HEK293 (cell line): Measurements from ENCODE around the gene KCTD7.

Experiments used
- CTCF ChIA-PET: fragments of 350-600 bp; formaldehyde crosslinking; extraction: SDS; loops from one replicate; lab custom pipeline; 2021; ENCODE audit warnings: antibody characterized with exemption; lab: Yijun Ruan, JAX
- POLR2A ChIA-PET: fragments of 300-600 bp; formaldehyde crosslinking; extraction: SDS; loops from one replicate; lab custom pipeline; 2020; ENCODE audit warnings: antibody characterized with exemption, inconsistent platforms; lab: Yijun Ruan, JAX
- H3K27ac ChIP-seq: fragments of 200-500 bp; sonication (Bioruptor generic); 2 replicates; pipeline ENCODE4 v1.5.1; 2014; ENCODE audit warnings: low read depth, low read length, control low read depth, inconsistent platforms; ENCODE audit errors: extremely low read depth
- H3K36me3 ChIP-seq, 2 experiments: fragments of 200-500 bp in 1 of 2; sonication (Bioruptor generic) in 1 of 2; 1 replicate in 1 of 2; 2 replicates in 1 of 2; pipeline ENCODE4 v1.5.1; 2014 to 2017; ENCODE audit warnings: inconsistent platforms in 2 of 2, low read length in 2 of 2; ENCODE audit not compliant: control insufficient read depth in 2 of 2, insufficient read depth in 1 of 2
- H3K4me1 ChIP-seq: fragments of 200-500 bp; sonication (Bioruptor generic); 2 replicates; pipeline ENCODE4 v1.5.1; 2014; ENCODE audit warnings: mild to moderate bottlenecking, low read length, inconsistent platforms; ENCODE audit not compliant: control insufficient read depth, insufficient read depth
- H3K4me3 ChIP-seq: 2 replicates; pipeline ENCODE4 v1.5.1; 2011; ENCODE audit warnings: low read depth, mild to moderate bottlenecking, control low read depth, low read length, moderate library complexity
- H3K9me3 ChIP-seq: fragments of 200-500 bp; sonication (Bioruptor generic); 2 replicates; pipeline ENCODE4 v1.5.1; 2014; ENCODE audit warnings: low read depth, low read length, inconsistent platforms; ENCODE audit not compliant: control insufficient read depth, insufficient read depth
- KLF10 ChIP-seq: fragments of 450-650 bp; IDR thresholded peaks from 2 replicates; pipeline ENCODE4 v1.5.1; 2018; ENCODE audit warnings: missing biosample characterization, mild to moderate bottlenecking, missing genetic modification characterization
- KLF7 ChIP-seq: fragments of 450-650 bp; formaldehyde crosslinking; IDR thresholded peaks from 2 replicates; pipeline ENCODE4 v1.5.1; 2016; ENCODE audit warnings: missing biosample characterization, missing genetic modification characterization, borderline replicate concordance
- TRIM28 ChIP-seq: IDR thresholded peaks from 2 replicates; pipeline ENCODE4 v1.6.1; 2011; ENCODE audit warnings: low read length, control low read depth, borderline replicate concordance
- ZBTB11 ChIP-seq: fragments of 450-650 bp; formaldehyde crosslinking; conservative IDR thresholded peaks from 2 replicates; pipeline ENCODE4 v1.5.1; 2016; ENCODE audit warnings: low read depth, missing biosample characterization, missing genetic modification characterization
- ZBTB7A ChIP-seq: fragments of 450-650 bp; formaldehyde crosslinking; IDR thresholded peaks from 2 replicates; pipeline ENCODE4 v1.5.1; 2016; ENCODE audit warnings: low read depth, missing biosample characterization, missing genetic modification characterization
- ZFP69B ChIP-seq: fragments of 450-650 bp; formaldehyde crosslinking; IDR thresholded peaks from 2 replicates; pipeline ENCODE4 v1.5.1; 2016; ENCODE audit warnings: missing biosample characterization, missing genetic modification characterization
- ZNF138 ChIP-seq: fragments of 450-650 bp; formaldehyde crosslinking; IDR thresholded peaks from 2 replicates; pipeline ENCODE4 v1.5.1; 2016; ENCODE audit warnings: missing biosample characterization, missing genetic modification characterization, borderline replicate concordance
- ZNF148 ChIP-seq: fragments of 450-650 bp; formaldehyde crosslinking; IDR thresholded peaks from 2 replicates; pipeline ENCODE4 v1.5.0; 2017; ENCODE audit warnings: missing biosample characterization, missing genetic modification characterization, borderline replicate concordance
- ZNF248 ChIP-seq: fragments of 450-650 bp; formaldehyde crosslinking; IDR thresholded peaks from 2 replicates; pipeline ENCODE4 v1.5.1; 2017; ENCODE audit warnings: missing biosample characterization, missing genetic modification characterization
- ZNF292 ChIP-seq: fragments of 450-650 bp; formaldehyde crosslinking; IDR thresholded peaks from 2 replicates; pipeline ENCODE4 v1.5.1; 2016; ENCODE audit warnings: low read depth, missing biosample characterization, missing genetic modification characterization, borderline replicate concordance
- ZNF362 ChIP-seq: fragments of 450-650 bp; formaldehyde crosslinking; IDR thresholded peaks from 2 replicates; pipeline ENCODE4 v1.5.1; 2016; ENCODE audit warnings: missing biosample characterization, missing genetic modification characterization
- ZNF37A ChIP-seq: fragments of 450-650 bp; IDR thresholded peaks from 2 replicates; pipeline ENCODE4 v1.5.1; 2018; ENCODE audit warnings: missing biosample characterization, missing genetic modification characterization
- ZNF501 ChIP-seq: fragments of 450-650 bp; formaldehyde crosslinking; IDR thresholded peaks from 2 replicates; pipeline ENCODE4 v1.5.1; 2016; ENCODE audit warnings: missing biosample characterization, missing genetic modification characterization
- ZNF561 ChIP-seq: fragments of 450-650 bp; IDR thresholded peaks from 2 replicates; pipeline ENCODE4 v1.5.1; 2018; ENCODE audit warnings: missing biosample characterization, missing genetic modification characterization, borderline replicate concordance
- ZNF621 ChIP-seq: fragments of 450-650 bp; formaldehyde crosslinking; IDR thresholded peaks from 2 replicates; pipeline ENCODE4 v1.5.1; 2017; ENCODE audit warnings: missing biosample characterization, missing genetic modification characterization
- ZNF645 ChIP-seq: fragments of 450-650 bp; formaldehyde crosslinking; IDR thresholded peaks from 2 replicates; pipeline ENCODE4; 2016; ENCODE audit warnings: missing biosample characterization, missing genetic modification characterization
- ZNF704 ChIP-seq: fragments of 450-650 bp; formaldehyde crosslinking; IDR thresholded peaks from 2 replicates; pipeline ENCODE4 v1.5.1; 2016; ENCODE audit warnings: missing biosample characterization, missing genetic modification characterization
- ZNF777 ChIP-seq: fragments of 450-650 bp; formaldehyde crosslinking; IDR thresholded peaks from 2 replicates; pipeline ENCODE4 v1.5.1; 2017; ENCODE audit warnings: missing biosample characterization, missing genetic modification characterization, borderline replicate concordance
- ZSCAN30 ChIP-seq: fragments of 450-650 bp; IDR thresholded peaks from 2 replicates; pipeline ENCODE4 v1.5.1; 2018; ENCODE audit warnings: missing biosample characterization, mild to moderate bottlenecking, missing genetic modification characterization, moderate library complexity

Gene KCTD7

GRCh38 chr7:66639773-66640172, 11.1 kb downstream of the KCTD7 start (continued):
- TF ChIP-seq ZNF645 (tag by site-specific recombination): no peak
- no peak for TF ChIP-seq ZNF777 (tag by site-specific recombination)
- TF ChIP-seq KLF7 (tag by site-specific recombination): no peak
- no peak for TF ChIP-seq ZNF37A (tag by site-specific recombination)
- TF ChIP-seq, all 188 proteins: peak for 0

- H3K9me3 ChIP-seq: no peaks in the 10 kb centered on the region
- no peak overlapping the region for H3K4me3 ChIP-seq
- CTCF ChIA-PET: no interaction called here
- H3K36me3 ChIP-seq: peaks cover 4 to 55% of the 10 kb centered on the region in 2 experiments; a peak in 2 of 3 replicates
- no peak overlapping the region for H3K27ac ChIP-seq
- POLR2A ChIA-PET: interaction anchor here (0.6 kb wide), 1 partner anchor 12 kb away, joined by 3 read pairs; the partner anchor contains the start of gene KCTD7
- no peaks in the 10 kb centered on the region for H3K4me1 ChIP-seq
- TF ChIP-seq ZBTB7A (tag by site-specific recombination) (no peak), ZNF248 (tag by site-specific recombination) (no peak), ZBTB11 (tag by site-specific recombination) (no peak)
Measured at GRCh38 chr7:66640802-66641525, 12.3 kb downstream of the KCTD7 start.

GRCh38 chr7:66641526-66641871, 12.8 kb downstream of the KCTD7 start:
- ChIA-PET CTCF (no interaction called here), POLR2A (interaction anchor here (1.0 kb wide), 1 partner anchor 13 kb away, joined by 3 read pairs; no protein-coding TSS in a partner anchor)
- no peak for TF ChIP-seq ZNF148 (tag by site-specific recombination)
- no peak for TF ChIP-seq TRIM28
- TF ChIP-seq ZNF704 (tag by site-specific recombination): no peak
- no peak for TF ChIP-seq ZNF292 (tag by site-specific recombination)
- no peak for TF ChIP-seq ZBTB11 (tag by site-specific recombination)
- TF ChIP-seq ZFP69B: no peak
- no peak for TF ChIP-seq ZNF621 (tag by site-specific recombination)
- TF ChIP-seq ZSCAN30 (tag by site-specific recombination): no peak
- no peak for TF ChIP-seq ZNF501
- no peak for TF ChIP-seq KLF10 (tag by site-specific recombination)
- no peak for TF ChIP-seq ZNF561 (tag by site-specific recombination)
- no peak for TF ChIP-seq ZNF138 (tag by site-specific recombination)
- no peak for TF ChIP-seq ZNF362 (tag by site-specific recombination)

More at GRCh38 chr7:66641526-66641871, 12.8 kb downstream of the KCTD7 start:
- H3K36me3 ChIP-seq: peaks cover 4 to 55% of the 10 kb centered on the region in 2 experiments; a peak in 2 of 3 replicates
- no peaks in the 10 kb centered on the region for H3K9me3 ChIP-seq
- H3K4me3 ChIP-seq: no peak overlapping the region
- no peak overlapping the region for H3K27ac ChIP-seq
- no peaks in the 10 kb centered on the region for H3K4me1 ChIP-seq
